K562 (cell line): ENCODE results near the gene RNF213. TPM values are rescaled to one million over a fixed set of nuclear protein-coding genes. Genes with fewer than 3 reads are reported as not detected.

ENCODE experiments used
- ETV1 ChIP-seq: fragments of 450-650 bp; conservative IDR thresholded peaks from 2 replicates; pipeline ENCODE4 v1.6.1; 2016; ENCODE audit warnings: missing genetic modification characterization, control low read depth, low read depth, missing compliant biosample characterization
- PHB2 ChIP-seq: fragments of 450-650 bp; IDR thresholded peaks from 2 replicates; pipeline ENCODE4 v1.6.1; 2017; ENCODE audit warnings: low read depth
- RHOXF2B ChIP-seq: fragments of 250-450 bp; sonication (Bioruptor Pico); conservative IDR thresholded peaks from 2 replicates; pipeline ENCODE4 v1.5.1; 2021
- THAP12 ChIP-seq: fragments of 250-450 bp; sonication (Bioruptor Pico); IDR thresholded peaks from 2 replicates; pipeline ENCODE4 v1.9.0; 2021; ENCODE audit warnings: mild to moderate bottlenecking, inconsistent platforms
- ZFP30 ChIP-seq: fragments of 250-450 bp; sonication (Bioruptor Pico); IDR thresholded peaks from 2 replicates; pipeline ENCODE4 v1.8.0; 2022; ENCODE audit warnings: moderate library complexity, mild to moderate bottlenecking, inconsistent platforms, borderline replicate concordance
- ZMIZ1 ChIP-seq, 2 experiments: fragments of 150-350 bp in 1 of 2; IDR thresholded peaks; 2 replicates each; pipeline ENCODE4 v1.6.1; 2012 to 2016; ENCODE audit warnings: low read depth in 2 of 2, low read length in 2 of 2, mild to moderate bottlenecking in 1 of 2, moderate library complexity in 1 of 2
- ZNF551 ChIP-seq: fragments of 250-450 bp; sonication (Bioruptor Pico); IDR thresholded peaks from 2 replicates; pipeline ENCODE4 v1.5.0; 2021; ENCODE audit warnings: mild to moderate bottlenecking, moderate library complexity
- polyA plus RNA-seq, 8 experiments: library from polyadenylated mRNA; depleted of rRNA in 4 of 8; stranded (reverse) in 5 of 8; unstranded in 3 of 8; fragments of >200 nt; fragmentation: Nextera tagmentation in 2 of 8; fragmentation: Illumina TruSeq in 1 of 8; extraction: Ambion mirVana in 2 of 8; extraction: Trizol in 1 of 8; gene quantifications; 2 replicates each; pipeline versions ENCODE4 v1.2.1 to v1.2.3, GENCODE V29; 2011 to 2014; ENCODE audit warnings: inconsistent platforms in 1 of 8, missing spikeins in 1 of 8
- total RNA-seq, 7 experiments: library from RNA; depleted of rRNA in 6 of 7; stranded (reverse); fragments of >200 nt in 6 of 7; fragmentation: Illumina TruSeq in 2 of 7; extraction: Trizol in 2 of 7; gene quantifications; 2 replicates each; pipeline versions ENCODE4 v1.2.1 to v1.2.3, GENCODE V29; 2011 to 2021; ENCODE audit warnings: low replicate concordance in 1 of 7
- TF ChIP-seq, protein P1 (sequence below): fragments of 450-650 bp; IDR thresholded peaks from 2 replicates; pipeline ENCODE4 v1.6.1; 2017; ENCODE audit warnings: antibody characterized with exemption, mild to moderate bottlenecking
- TF ChIP-seq, protein P2 (sequence below): IDR thresholded peaks from 2 replicates; pipeline ENCODE4 v1.6.1; 2016; ENCODE audit warnings: missing genetic modification characterization, missing compliant biosample characterization

The RNF213 gene
- total and polyA plus RNA-seq, 9 of the 15 experiments (the other 6 are each of a cell fraction or from before 2014, with no cell fraction given): 5.3 to 33.6 (median 17.9) TPM

DNA sequence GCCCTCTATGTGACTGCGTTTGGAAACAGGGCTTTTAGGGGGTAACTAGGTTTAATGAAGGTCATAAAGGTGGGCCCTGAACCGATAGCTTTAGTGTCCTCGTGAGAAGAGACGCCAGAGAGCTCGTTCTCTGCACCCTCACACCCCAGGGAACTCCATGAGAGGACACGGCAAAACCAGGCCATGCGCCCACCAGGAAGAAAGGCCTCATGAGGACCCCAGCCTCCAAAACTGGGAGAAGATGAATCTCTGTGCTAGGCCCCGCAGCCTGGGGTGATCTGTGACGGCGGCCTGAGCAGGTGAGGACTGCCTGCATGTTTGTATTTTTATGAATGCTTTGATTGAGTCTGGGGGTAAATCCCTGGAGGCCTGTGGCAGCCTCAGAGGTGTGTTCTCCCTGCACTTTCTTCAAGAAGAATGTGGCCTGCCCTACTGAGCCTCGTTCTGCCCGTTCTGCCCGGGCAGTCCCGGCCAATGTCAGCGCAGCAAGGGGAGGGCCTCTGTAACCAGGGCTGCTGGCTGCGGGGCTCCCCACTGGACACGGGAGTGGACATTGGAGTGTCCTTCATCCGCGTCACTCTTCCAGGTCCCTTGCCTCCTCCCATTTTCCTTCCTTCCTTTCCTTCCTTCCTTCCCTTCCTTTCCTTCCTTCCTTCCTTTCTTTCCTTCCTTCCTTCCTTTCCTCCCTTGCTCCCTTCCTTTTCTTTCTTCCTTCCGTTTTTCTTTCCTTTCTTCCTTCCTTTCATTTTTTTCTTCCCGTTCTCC is 6.8 kb upstream of the RNF213 start (continued):
- TF ChIP-seq ZMIZ1 (IDR thresholded peaks at IDR 0.05; ENCODE audit: low read depth in 2 of 2, low read length in 2 of 2): no peak
- no peak for TF ChIP-seq ETV1 (tag)
- TF ChIP-seq ZNF551 (CRISPR knock-in tag): no peak
- TF ChIP-seq THAP12: no peak
- TF ChIP-seq, protein P1, sequence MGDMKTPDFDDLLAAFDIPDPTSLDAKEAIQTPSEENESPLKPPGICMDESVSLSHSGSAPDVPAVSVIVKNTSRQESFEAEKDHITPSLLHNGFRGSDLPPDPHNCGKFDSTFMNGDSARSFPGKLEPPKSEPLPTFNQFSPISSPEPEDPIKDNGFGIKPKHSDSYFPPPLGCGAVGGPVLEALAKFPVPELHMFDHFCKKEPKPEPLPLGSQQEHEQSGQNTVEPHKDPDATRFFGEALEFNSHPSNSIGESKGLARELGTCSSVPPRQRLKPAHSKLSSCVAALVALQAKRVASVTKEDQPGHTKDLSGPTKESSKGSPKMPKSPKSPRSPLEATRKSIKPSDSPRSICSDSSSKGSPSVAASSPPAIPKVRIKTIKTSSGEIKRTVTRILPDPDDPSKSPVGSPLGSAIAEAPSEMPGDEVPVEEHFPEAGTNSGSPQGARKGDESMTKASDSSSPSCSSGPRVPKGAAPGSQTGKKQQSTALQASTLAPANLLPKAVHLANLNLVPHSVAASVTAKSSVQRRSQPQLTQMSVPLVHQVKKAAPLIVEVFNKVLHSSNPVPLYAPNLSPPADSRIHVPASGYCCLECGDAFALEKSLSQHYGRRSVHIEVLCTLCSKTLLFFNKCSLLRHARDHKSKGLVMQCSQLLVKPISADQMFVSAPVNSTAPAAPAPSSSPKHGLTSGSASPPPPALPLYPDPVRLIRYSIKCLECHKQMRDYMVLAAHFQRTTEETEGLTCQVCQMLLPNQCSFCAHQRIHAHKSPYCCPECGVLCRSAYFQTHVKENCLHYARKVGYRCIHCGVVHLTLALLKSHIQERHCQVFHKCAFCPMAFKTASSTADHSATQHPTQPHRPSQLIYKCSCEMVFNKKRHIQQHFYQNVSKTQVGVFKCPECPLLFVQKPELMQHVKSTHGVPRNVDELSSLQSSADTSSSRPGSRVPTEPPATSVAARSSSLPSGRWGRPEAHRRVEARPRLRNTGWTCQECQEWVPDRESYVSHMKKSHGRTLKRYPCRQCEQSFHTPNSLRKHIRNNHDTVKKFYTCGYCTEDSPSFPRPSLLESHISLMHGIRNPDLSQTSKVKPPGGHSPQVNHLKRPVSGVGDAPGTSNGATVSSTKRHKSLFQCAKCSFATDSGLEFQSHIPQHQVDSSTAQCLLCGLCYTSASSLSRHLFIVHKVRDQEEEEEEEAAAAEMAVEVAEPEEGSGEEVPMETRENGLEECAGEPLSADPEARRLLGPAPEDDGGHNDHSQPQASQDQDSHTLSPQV: peak; percentile 41
- peak; percentile 33; the same call in 1 of the 2 replicates for TF ChIP-seq PHB2
- no peak for TF ChIP-seq RHOXF2B (CRISPR knock-in tag)
- TF ChIP-seq, protein P2, sequence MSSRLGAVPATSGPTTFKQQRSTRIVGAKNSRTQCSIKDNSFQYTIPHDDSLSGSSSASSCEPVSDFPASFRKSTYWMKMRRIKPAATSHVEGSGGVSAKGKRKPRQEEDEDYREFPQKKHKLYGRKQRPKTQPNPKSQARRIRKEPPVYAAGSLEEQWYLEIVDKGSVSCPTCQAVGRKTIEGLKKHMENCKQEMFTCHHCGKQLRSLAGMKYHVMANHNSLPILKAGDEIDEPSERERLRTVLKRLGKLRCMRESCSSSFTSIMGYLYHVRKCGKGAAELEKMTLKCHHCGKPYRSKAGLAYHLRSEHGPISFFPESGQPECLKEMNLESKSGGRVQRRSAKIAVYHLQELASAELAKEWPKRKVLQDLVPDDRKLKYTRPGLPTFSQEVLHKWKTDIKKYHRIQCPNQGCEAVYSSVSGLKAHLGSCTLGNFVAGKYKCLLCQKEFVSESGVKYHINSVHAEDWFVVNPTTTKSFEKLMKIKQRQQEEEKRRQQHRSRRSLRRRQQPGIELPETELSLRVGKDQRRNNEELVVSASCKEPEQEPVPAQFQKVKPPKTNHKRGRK (tag): peak; percentile 85
- TF ChIP-seq ZFP30 (CRISPR knock-in tag): no peak
